Neural cell (in vitro differentiated cells): ENCODE data around the gene FMR1.

Experiments
- CTCF ChIP-seq: fragments of 450-650 bp; IDR thresholded peaks from 2 replicates; pipeline ENCODE4 v1.5.1; 2014; ENCODE audit warnings: antibody characterized with exemption, mild to moderate bottlenecking, moderate library complexity; ENCODE audit not compliant: poor library complexity, severe bottlenecking
- EP300 ChIP-seq: fragments of 450-650 bp; conservative IDR thresholded peaks from 2 replicates; pipeline ENCODE4 v1.6.1; 2014; ENCODE audit warnings: antibody characterized with exemption, mild to moderate bottlenecking, moderate library complexity; ENCODE audit not compliant: poor library complexity, severe bottlenecking
- POLR2AphosphoS5 ChIP-seq: IDR thresholded peaks from 2 replicates; pipeline ENCODE4 v1.6.1; 2012
- SMC3 ChIP-seq: fragments of 450-650 bp; conservative IDR thresholded peaks from 2 replicates; pipeline ENCODE4 v1.6.1; 2014; ENCODE audit warnings: antibody characterized with exemption, mild to moderate bottlenecking, moderate library complexity; ENCODE audit not compliant: poor library complexity

GRCh38 chrX:147898951-147899350 is 12.8 kb upstream of the FMR1 start:
- TF ChIP-seq EP300 (no peak), SMC3 (no peak), CTCF (no peak), POLR2AphosphoS5 (no peak)
